Limb (tissue), 2 donors: Measurements from ENCODE around the gene ATP8B2.
"Not testable (repeated sequence)": the region's sequence is repeated elsewhere in the genome, so short reads cannot be mapped to it uniquely, and the experiment has no call there.

Experiments
- DNase-seq, 2 donors: peaks; one replicate each; pipeline ENCODE4 v3.0.0-alpha.2; 2016; ENCODE audit errors: extremely low spot score in 2 of 2

ATP8B2 gene

GRCh38 chr1:154324669-154325582 is at the start of gene ATP8B2:
Gene ATP8B2, plus strand, starts transcription at chr1:154325525. Its CDS starts 2,617 bp downstream, at chr1:154328142.
- DNase-seq: peak; percentile 89 to 95

GRCh38 chr1:154276797-154277196 is 48.5 kb upstream of the ATP8B2 start:
- no peak for DNase-seq

- DNase-seq: not testable (repeated sequence)
Observed at GRCh38 chr1:154287591-154287990, 37.7 kb upstream of the ATP8B2 start.

- no peak for DNase-seq
Observed at GRCh38 chr1:154288661-154289060, 36.7 kb upstream of the ATP8B2 start.

- DNase-seq: no peak
Observed at GRCh38 chr1:154290921-154291320, 34.4 kb upstream of the ATP8B2 start.

- no peak for DNase-seq
Observed at GRCh38 chr1:154295408-154296235, 29.7 kb upstream of the ATP8B2 start.

- no peak for DNase-seq
Observed at GRCh38 chr1:154301582-154301981, 23.7 kb upstream of the ATP8B2 start.

- DNase-seq: no peak
Observed at GRCh38 chr1:154304664-154305337, 20.5 kb upstream of the ATP8B2 start.

- DNase-seq: no peak
Observed at GRCh38 chr1:154306151-154306550, 19.2 kb upstream of the ATP8B2 start.

GRCh38 chr1:154307670-154308270 is 17.6 kb upstream of the ATP8B2 start:
- not testable (repeated sequence) for DNase-seq

- not testable (repeated sequence) for DNase-seq
Observed at GRCh38 chr1:154309136-154309535, 16.2 kb upstream of the ATP8B2 start.

GRCh38 chr1:154312229-154313065 is 12.9 kb upstream of the ATP8B2 start:
- DNase-seq: not testable (repeated sequence)

GRCh38 chr1:154313066-154313356 is 12.3 kb upstream of the ATP8B2 start:
- DNase-seq: no peak

- not testable (repeated sequence) for DNase-seq
Observed at GRCh38 chr1:154314226-154314625, 11.1 kb upstream of the ATP8B2 start.

GRCh38 chr1:154316704-154317103 is 8.6 kb upstream of the ATP8B2 start:
- DNase-seq: no peak

GRCh38 chr1:154318386-154318785 is 6.9 kb upstream of the ATP8B2 start:
- DNase-seq: no peak

GRCh38 chr1:154320882-154321608 is 4.3 kb upstream of the ATP8B2 start, which contains the start of gene AQP10:
Gene AQP10, plus strand, starts transcription at chr1:154321093. Its CDS starts 63 bp downstream, at chr1:154321156.
- no peak for DNase-seq

- DNase-seq: not testable (repeated sequence)
Observed at GRCh38 chr1:154321609-154321934, 3.8 kb upstream of the ATP8B2 start.

- DNase-seq: no peak
Observed at GRCh38 chr1:154323493-154323892, 1.8 kb upstream of the ATP8B2 start.

GRCh38 chr1:154324241-154324640 is 1.1 kb upstream of the ATP8B2 start:
- DNase-seq: no peak
